Liver (tissue), 9 donors: ENCODE measurements around the gene TSEN34. TPM values are rescaled to one million over a fixed set of nuclear protein-coding genes. Genes with fewer than 3 reads are reported as not detected.

Experiments
- DNase-seq: peaks from one replicate; pipeline ENCODE4 v3.0.0-alpha.2; 2017; ENCODE audit warnings: low spot score
- H3K27ac ChIP-seq, 2 donors: one replicate each; pipeline ENCODE4 v1.7.0; 2013; ENCODE audit warnings: inconsistent platforms in 2 of 2, low read length in 2 of 2, control low read depth in 1 of 2, low read depth in 1 of 2, mild to moderate bottlenecking in 1 of 2
- H3K27me3 ChIP-seq, 4 donors: one replicate each; pipeline versions ENCODE4 v1.6.1 to v1.7.0; 2013; ENCODE audit warnings: low read length in 3 of 4, inconsistent platforms in 1 of 4, mild to moderate bottlenecking in 1 of 4, moderate library complexity in 1 of 4; ENCODE audit not compliant: control insufficient read depth in 4 of 4, insufficient read depth in 4 of 4
- H3K36me3 ChIP-seq, 4 donors: one replicate each; pipeline versions ENCODE4 v1.6.1 to v1.7.0; 2013; ENCODE audit warnings: low read length in 3 of 4, mild to moderate bottlenecking in 3 of 4, low read depth in 1 of 4, moderate library complexity in 1 of 4; ENCODE audit not compliant: control insufficient read depth in 4 of 4, insufficient read depth in 3 of 4
- H3K4me1 ChIP-seq, 4 donors: one replicate each; pipeline versions ENCODE4 v1.6.1 to v1.7.0; 2013; ENCODE audit warnings: low read length in 3 of 4, mild to moderate bottlenecking in 3 of 4, moderate library complexity in 1 of 4; ENCODE audit not compliant: control insufficient read depth in 4 of 4, insufficient read depth in 4 of 4
- H3K4me3 ChIP-seq, 3 donors: one replicate each; pipeline versions ENCODE4 v1.6.1 to v1.7.0; 2013; ENCODE audit warnings: low read length in 3 of 3, control low read depth in 1 of 3, low read depth in 1 of 3, mild to moderate bottlenecking in 1 of 3
- H3K9ac ChIP-seq, 2 donors: one replicate each; pipeline ENCODE4 v1.7.0; 2013; ENCODE audit warnings: low read length in 2 of 2, mild to moderate bottlenecking in 2 of 2, moderate library complexity in 2 of 2, control low read depth in 1 of 2, low read depth in 1 of 2
- H3K9me3 ChIP-seq, 4 donors: one replicate each; pipeline versions ENCODE4 v1.6.1 to v1.7.0; 2013; ENCODE audit warnings: low read length in 3 of 4; ENCODE audit not compliant: control insufficient read depth in 4 of 4
- EGR1 ChIP-seq, 2 donors: IDR thresholded peaks; 2 replicates each; pipeline ENCODE4 v1.6.1; 2016 to 2018; ENCODE audit warnings: antibody characterized with exemption in 2 of 2, low read depth in 2 of 2
- FOXA1 ChIP-seq: IDR thresholded peaks from 2 replicates; pipeline ENCODE4 v1.6.1; 2016; ENCODE audit warnings: antibody characterized with exemption
- FOXA2 ChIP-seq: IDR thresholded peaks from 2 replicates; pipeline ENCODE4 v1.6.1; 2016; ENCODE audit warnings: antibody characterized with exemption
- GABPA ChIP-seq, 2 donors: IDR thresholded peaks in 1 of 2; conservative IDR thresholded peaks in 1 of 2; 2 replicates each; pipeline ENCODE4 v1.6.1; 2016; ENCODE audit warnings: antibody characterized with exemption in 2 of 2, mild to moderate bottlenecking in 1 of 2, moderate library complexity in 1 of 2
- HNF4A ChIP-seq, 2 donors: conservative IDR thresholded peaks; 2 replicates each; pipeline ENCODE4 v1.6.1; 2016; ENCODE audit warnings: antibody characterized with exemption in 2 of 2, mild to moderate bottlenecking in 2 of 2
- HNF4G ChIP-seq: IDR thresholded peaks from 2 replicates; pipeline ENCODE4 v1.6.1; 2016; ENCODE audit warnings: antibody characterized with exemption
- NR2F2 ChIP-seq: IDR thresholded peaks from 2 replicates; pipeline ENCODE4 v1.6.1; 2016; ENCODE audit warnings: antibody characterized with exemption
- RAD21 ChIP-seq, 2 donors: IDR thresholded peaks; 2 replicates each; pipeline ENCODE4 v1.6.1; 2016; ENCODE audit warnings: antibody characterized with exemption in 2 of 2, mild to moderate bottlenecking in 2 of 2
- RXRA ChIP-seq, 2 donors: IDR thresholded peaks; 2 replicates each; pipeline ENCODE4 v1.6.1; 2017 to 2018; ENCODE audit warnings: antibody characterized with exemption in 2 of 2, mild to moderate bottlenecking in 1 of 2
- TAF1 ChIP-seq: conservative IDR thresholded peaks from 2 replicates; pipeline ENCODE4 v1.6.1; 2016; ENCODE audit warnings: antibody characterized with exemption, mild to moderate bottlenecking
- YY1 ChIP-seq: IDR thresholded peaks from 2 replicates; pipeline ENCODE4 v1.6.1; 2016; ENCODE audit warnings: antibody characterized with exemption, mild to moderate bottlenecking
- whole genome bisulfite sequencing: extraction: QIAGEN DNeasy Blood & Tissue Kit; methylation state at CpG from one replicate; pipeline ENCODE4 v1.1.7; 2013; 5-methylcytosine and 5-hydroxymethylcytosine counted together
- polyA plus RNA-seq, 2 donors: library from polyadenylated mRNA; stranded (reverse) in 1 of 2; unstranded in 1 of 2; fragments of 200-250 nt in 1 of 2; fragments of >200 nt in 1 of 2; fragmentation: Nextera tagmentation in 1 of 2; extraction: Ambion mirVana in 1 of 2; gene quantifications; one replicate each; pipeline versions ENCODE4 v1.2.1 to v1.2.3, GENCODE V29; 2013 to 2015
- total RNA-seq, 2 donors: library from RNA; depleted of rRNA; stranded (reverse); fragments of >200 nt; gene quantifications; one replicate each; pipeline ENCODE4 v1.2.3, GENCODE V29; 2014
- TF ChIP-seq, protein P1 (sequence below): IDR thresholded peaks from 2 replicates; pipeline ENCODE4 v1.6.1; 2016; ENCODE audit warnings: antibody characterized with exemption
- TF ChIP-seq, protein P2 (sequence below): IDR thresholded peaks from 2 replicates; pipeline ENCODE4 v1.6.1; 2016; ENCODE audit warnings: antibody characterized with exemption
- TF ChIP-seq, protein P3 (sequence below): IDR thresholded peaks from 2 replicates; pipeline ENCODE4 v1.6.1; 2016; ENCODE audit warnings: antibody characterized with exemption, mild to moderate bottlenecking
- TF ChIP-seq, protein P4 (sequence below): IDR thresholded peaks from 2 replicates; pipeline ENCODE4 v1.6.1; 2016; ENCODE audit warnings: antibody characterized with exemption
- donor health status: healthy.
- donor health status: healthy.
- donor health status: healthy.
- donor health status: healthy.
- donor health status: healthy.

TSEN34 gene
- total and polyA plus RNA-seq, 4 donors, result 15.5 to 37.9 (median 24.6) TPM

DNA sequence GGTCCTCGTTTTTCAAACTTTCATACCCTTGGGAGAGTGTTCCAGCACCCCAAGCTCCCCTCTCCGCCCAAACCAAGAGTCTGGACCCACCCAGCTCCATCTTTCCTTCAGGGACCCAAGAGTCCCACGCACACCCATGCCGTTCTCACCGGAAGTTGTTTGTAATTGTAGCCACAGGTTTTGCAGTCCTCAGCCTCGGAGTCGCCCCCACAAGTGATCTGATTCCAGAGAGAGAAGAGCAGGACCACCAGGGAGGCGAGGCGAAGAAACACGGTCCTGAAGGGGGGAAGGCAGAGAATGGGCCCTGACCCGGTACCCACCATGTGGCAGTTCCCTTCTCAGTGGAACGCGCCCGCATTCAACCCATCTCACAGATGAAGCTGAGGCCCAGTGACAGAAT lies 28.2 kb upstream of the TSEN34 start:
- Histone ChIP-seq H3K9me3 (no peaks in the 10 kb centered on the region), H3K36me3 (peaks cover 0 to 3% (median 1%) of the 10 kb centered on the region in 4 donors), H3K4me3 (peak overlapping the region in 2 of 3 donors; percentile 49 to 71), H3K4me1 (peaks cover 10 to 37% (median 31%) of the 10 kb centered on the region in 4 donors), H3K27me3 (no peaks in the 10 kb centered on the region), H3K27ac (peak overlapping the region; percentile 54 to 72), H3K9ac (no peak overlapping the region)
- DNase-seq, result no peak
- TF ChIP-seq GABPA (IDR thresholded peaks at IDR 0.05 in 1 of 2, conservative IDR thresholded peaks at IDR 0.05 in 1 of 2), result no peak
- TF ChIP-seq YY1, result no peak
- no peak for TF ChIP-seq NR2F2
- no peak for TF ChIP-seq RAD21 (IDR thresholded peaks at IDR 0.05)
- TF ChIP-seq TAF1, result no peak
- TF ChIP-seq RXRA (IDR thresholded peaks at IDR 0.05), result no peak
- TF ChIP-seq FOXA1, result no peak
- TF ChIP-seq EGR1 (IDR thresholded peaks at IDR 0.05; ENCODE audit: low read depth in 2 of 2), result no peak
- TF ChIP-seq HNF4A (conservative IDR thresholded peaks at IDR 0.05), result no peak
- no peak for TF ChIP-seq HNF4G
- 73% methylated on average over 14 of the region's 14 CpGs for WGBS

DNA sequence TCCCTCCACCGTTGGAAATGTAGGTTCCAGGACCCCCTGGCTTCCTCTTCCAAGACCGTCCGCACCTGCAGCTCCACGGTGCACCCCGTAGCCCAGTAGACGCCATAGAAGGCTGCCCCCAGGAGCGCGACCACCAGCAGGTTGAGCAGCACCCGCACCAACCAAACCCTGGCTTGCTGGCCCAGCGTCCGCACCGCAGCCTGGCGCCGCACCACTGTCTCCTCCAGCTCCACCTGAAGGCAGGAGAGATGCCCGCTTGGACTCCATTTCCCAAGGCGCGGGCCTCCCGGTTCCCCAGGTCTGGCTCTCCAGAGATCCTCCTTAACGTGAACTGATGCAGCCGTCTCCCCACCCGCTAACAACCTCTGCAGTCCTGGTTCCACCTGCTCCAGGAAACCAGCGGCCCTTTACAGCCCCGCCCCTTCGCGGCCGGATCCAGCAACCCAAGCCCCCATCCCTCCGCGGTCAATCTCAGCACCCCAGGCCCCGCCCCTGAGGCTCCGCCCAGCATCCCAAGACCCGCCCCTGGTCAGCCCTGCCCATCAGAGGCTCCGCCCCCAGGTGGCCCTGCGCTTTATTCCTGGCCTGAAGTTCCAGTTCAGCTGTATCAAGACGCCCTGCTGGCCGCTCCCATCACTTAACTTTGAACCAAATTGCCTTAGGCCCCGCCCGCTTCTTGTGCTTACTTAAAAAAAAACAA lies 26.6 kb upstream of the TSEN34 start:
- 16% methylated on average over 37 of the region's 37 CpGs for WGBS
- peaks cover 10 to 25% (median 18%) of the 10 kb centered on the region in 4 donors for H3K4me1 ChIP-seq
- DNase-seq, result peak; percentile 61
- no peak overlapping the region for H3K9ac ChIP-seq
- no peak for TF ChIP-seq GABPA (IDR thresholded peaks at IDR 0.05 in 1 of 2, conservative IDR thresholded peaks at IDR 0.05 in 1 of 2)
- TF ChIP-seq RAD21 (IDR thresholded peaks at IDR 0.05), result no peak
- TF ChIP-seq, protein P1, sequence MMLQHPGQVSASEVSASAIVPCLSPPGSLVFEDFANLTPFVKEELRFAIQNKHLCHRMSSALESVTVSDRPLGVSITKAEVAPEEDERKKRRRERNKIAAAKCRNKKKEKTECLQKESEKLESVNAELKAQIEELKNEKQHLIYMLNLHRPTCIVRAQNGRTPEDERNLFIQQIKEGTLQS, result no peak
- TF ChIP-seq, protein P2, sequence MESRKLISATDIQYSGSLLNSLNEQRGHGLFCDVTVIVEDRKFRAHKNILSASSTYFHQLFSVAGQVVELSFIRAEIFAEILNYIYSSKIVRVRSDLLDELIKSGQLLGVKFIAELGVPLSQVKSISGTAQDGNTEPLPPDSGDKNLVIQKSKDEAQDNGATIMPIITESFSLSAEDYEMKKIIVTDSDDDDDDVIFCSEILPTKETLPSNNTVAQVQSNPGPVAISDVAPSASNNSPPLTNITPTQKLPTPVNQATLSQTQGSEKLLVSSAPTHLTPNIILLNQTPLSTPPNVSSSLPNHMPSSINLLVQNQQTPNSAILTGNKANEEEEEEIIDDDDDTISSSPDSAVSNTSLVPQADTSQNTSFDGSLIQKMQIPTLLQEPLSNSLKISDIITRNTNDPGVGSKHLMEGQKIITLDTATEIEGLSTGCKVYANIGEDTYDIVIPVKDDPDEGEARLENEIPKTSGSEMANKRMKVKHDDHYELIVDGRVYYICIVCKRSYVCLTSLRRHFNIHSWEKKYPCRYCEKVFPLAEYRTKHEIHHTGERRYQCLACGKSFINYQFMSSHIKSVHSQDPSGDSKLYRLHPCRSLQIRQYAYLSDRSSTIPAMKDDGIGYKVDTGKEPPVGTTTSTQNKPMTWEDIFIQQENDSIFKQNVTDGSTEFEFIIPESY, result no peak
- no peak overlapping the region for H3K4me3 ChIP-seq
- H3K27me3 ChIP-seq, result no peaks in the 10 kb centered on the region
- H3K36me3 ChIP-seq, result no peaks in the 10 kb centered on the region
- no peaks in the 10 kb centered on the region for H3K9me3 ChIP-seq
- no peak overlapping the region for H3K27ac ChIP-seq

DNA sequence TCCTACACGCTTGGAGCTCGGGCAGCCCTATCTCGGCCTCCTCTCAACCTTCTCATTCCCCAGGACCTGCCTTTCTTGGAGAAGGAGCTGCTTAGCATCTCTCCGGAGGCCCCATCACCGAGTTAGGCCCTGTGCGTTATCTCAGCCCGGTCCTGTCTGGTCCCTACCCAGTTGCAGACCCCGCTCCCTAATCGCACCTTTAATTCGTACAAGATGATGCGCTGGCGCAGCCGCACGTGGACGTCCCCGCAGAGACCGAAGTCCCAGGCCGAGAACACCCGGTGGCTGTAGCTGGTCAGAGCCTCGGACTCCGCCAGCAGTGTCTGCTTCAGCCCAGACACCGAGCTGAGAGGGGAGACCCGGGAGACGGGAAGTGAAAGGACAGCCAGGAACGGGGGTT lies 25.9 kb upstream of the TSEN34 start:
- TF ChIP-seq FOXA2, result no peak
- TF ChIP-seq, protein P3, sequence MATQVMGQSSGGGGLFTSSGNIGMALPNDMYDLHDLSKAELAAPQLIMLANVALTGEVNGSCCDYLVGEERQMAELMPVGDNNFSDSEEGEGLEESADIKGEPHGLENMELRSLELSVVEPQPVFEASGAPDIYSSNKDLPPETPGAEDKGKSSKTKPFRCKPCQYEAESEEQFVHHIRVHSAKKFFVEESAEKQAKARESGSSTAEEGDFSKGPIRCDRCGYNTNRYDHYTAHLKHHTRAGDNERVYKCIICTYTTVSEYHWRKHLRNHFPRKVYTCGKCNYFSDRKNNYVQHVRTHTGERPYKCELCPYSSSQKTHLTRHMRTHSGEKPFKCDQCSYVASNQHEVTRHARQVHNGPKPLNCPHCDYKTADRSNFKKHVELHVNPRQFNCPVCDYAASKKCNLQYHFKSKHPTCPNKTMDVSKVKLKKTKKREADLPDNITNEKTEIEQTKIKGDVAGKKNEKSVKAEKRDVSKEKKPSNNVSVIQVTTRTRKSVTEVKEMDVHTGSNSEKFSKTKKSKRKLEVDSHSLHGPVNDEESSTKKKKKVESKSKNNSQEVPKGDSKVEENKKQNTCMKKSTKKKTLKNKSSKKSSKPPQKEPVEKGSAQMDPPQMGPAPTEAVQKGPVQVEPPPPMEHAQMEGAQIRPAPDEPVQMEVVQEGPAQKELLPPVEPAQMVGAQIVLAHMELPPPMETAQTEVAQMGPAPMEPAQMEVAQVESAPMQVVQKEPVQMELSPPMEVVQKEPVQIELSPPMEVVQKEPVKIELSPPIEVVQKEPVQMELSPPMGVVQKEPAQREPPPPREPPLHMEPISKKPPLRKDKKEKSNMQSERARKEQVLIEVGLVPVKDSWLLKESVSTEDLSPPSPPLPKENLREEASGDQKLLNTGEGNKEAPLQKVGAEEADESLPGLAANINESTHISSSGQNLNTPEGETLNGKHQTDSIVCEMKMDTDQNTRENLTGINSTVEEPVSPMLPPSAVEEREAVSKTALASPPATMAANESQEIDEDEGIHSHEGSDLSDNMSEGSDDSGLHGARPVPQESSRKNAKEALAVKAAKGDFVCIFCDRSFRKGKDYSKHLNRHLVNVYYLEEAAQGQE, result no peak
- TF ChIP-seq, protein P4, sequence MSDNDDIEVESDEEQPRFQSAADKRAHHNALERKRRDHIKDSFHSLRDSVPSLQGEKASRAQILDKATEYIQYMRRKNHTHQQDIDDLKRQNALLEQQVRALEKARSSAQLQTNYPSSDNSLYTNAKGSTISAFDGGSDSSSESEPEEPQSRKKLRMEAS, result no peak
- DNase-seq, result no peak

More for the DNA sequence above, 25.9 kb upstream of the TSEN34 start:
- Histone ChIP-seq H3K9ac (no peak overlapping the region), H3K36me3 (no peaks in the 10 kb centered on the region), H3K27ac (no peak overlapping the region), H3K9me3 (no peaks in the 10 kb centered on the region), H3K4me1 (peaks cover 10 to 21% (median 16%) of the 10 kb centered on the region in 4 donors), H3K4me3 (no peak overlapping the region), H3K27me3 (no peaks in the 10 kb centered on the region)
- 92% methylated on average over 25 of the region's 25 CpGs for WGBS
